GM19023 (cell line): ENCODE measurements around the gene OTC.
A peak's percentile ranks its signal among the peaks of the same experiment; 100 is the strongest.

Experiments
- ATAC-seq: cut with Tn5 transposase; IDR thresholded peaks from one replicate; pipeline ENCODE4 v1.9.1; 2021; ENCODE audit warnings: mild to moderate bottlenecking, moderate library complexity; ENCODE audit not compliant: unreplicated experiment

Gene OTC

GRCh38 chrX:38352362-38352761, at the start of gene OTC:
Gene OTC, plus strand, starts transcription at chrX:38352604. Its CDS starts 93 bp downstream, at chrX:38352697.
- ATAC-seq: no peak

DNA sequence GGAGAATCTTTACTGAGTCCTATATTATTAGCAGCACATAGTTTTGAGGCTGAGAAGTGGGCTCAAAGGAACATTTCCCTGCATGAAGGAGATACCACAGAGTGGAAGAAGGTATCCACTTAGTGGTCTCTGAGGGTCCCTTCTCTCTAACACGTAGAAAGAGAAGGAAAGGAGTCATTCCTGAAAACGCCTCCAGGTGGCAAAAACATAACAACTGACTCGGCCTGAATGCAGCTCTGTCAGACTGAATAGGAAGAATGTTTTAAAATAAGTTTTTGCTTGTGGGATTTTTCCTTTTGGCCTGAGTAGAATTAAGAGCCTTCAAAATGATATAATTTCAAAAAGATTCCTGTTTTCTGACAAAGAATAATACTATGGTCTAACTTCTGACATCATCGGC, 48.4 kb upstream of the OTC start:
- no peak for ATAC-seq

DNA sequence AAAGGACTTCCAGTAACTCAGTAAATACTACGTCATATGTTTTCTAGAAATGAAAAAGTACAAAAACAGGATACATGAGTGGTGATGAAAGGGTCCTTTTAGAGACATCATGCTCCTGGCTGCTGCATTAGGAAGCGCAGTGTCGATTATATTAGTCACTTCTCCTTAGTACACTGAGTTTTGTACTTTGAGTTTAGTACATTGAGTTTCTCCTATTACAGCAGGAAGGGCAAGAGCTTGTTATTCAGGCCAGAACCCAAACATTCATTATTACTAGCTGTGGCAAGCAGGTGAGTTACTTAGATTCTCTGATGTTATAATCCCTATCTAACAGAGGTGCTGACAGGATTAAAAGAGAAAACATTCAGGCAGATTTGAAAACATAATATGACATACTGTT, 46.4 kb upstream of the OTC start:
- no peak for ATAC-seq

GRCh38 chrX:38311743-38312142, 40.7 kb upstream of the OTC start:
- no peak for ATAC-seq

- ATAC-seq: no peak
Measured at GRCh38 chrX:38312436-38312835, 40.0 kb upstream of the OTC start.

GRCh38 chrX:38313190-38313589, 39.2 kb upstream of the OTC start:
- ATAC-seq: no peak

DNA sequence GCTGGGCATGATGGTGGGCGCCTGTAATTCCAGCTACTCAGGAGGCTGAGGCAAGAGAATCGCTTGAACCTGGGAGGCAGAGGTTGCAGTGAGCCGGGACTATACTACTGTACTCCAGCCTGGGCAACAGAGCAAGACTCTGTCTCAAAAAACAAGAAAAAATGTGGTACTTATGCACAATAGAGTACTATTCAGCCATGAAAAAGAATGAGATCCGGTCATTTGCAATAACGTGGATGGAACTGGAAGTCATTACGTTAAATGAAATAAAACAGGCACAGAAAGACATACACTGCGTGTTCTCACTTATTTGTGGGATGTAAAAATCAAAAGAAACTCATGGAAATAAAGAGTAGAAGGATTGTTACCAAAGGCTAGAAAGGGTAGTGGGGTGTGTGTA, 37.2 kb upstream of the OTC start:
- no peak for ATAC-seq

DNA sequence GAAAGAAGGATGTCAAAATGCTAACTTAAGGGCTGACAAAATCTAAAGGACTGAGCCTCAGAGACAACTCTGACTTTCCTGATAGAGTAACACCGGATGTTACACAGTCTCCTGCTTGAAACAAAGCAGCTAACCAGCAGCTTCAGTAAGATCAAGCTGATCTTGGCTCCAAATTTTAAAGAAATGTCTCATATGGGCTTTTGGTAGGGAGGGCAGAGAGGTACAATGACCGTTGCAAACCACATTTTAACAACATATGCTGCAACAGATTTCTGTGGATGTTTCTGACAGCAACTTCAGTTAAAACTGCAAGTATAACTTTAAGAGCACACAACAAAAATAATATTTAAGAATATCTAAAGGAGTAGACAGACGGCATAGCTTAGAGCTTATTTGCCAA, 34.2 kb upstream of the OTC start:
- no peak for ATAC-seq

- no peak for ATAC-seq
Measured at GRCh38 chrX:38318606-38319005, 33.8 kb upstream of the OTC start.

- ATAC-seq: no peak
Measured at GRCh38 chrX:38320819-38321218, 31.6 kb upstream of the OTC start.

- no peak for ATAC-seq
Measured at GRCh38 chrX:38326086-38326485, 26.3 kb upstream of the OTC start.

- ATAC-seq: peak; percentile 97
Measured at GRCh38 chrX:38327007-38327774, 25.2 kb upstream of the OTC start, which contains the start of gene RPGR. Gene RPGR, minus strand, starts transcription at chrX:38327509. Its CDS starts 142 bp downstream, at chrX:38327367.

GRCh38 chrX:38327775-38328081, 24.7 kb upstream of the OTC start:
- ATAC-seq: no peak

GRCh38 chrX:38332505-38332904, 19.9 kb upstream of the OTC start:
- peak; percentile 59 for ATAC-seq

GRCh38 chrX:38335382-38335781, 17.0 kb upstream of the OTC start:
- ATAC-seq: no peak

DNA sequence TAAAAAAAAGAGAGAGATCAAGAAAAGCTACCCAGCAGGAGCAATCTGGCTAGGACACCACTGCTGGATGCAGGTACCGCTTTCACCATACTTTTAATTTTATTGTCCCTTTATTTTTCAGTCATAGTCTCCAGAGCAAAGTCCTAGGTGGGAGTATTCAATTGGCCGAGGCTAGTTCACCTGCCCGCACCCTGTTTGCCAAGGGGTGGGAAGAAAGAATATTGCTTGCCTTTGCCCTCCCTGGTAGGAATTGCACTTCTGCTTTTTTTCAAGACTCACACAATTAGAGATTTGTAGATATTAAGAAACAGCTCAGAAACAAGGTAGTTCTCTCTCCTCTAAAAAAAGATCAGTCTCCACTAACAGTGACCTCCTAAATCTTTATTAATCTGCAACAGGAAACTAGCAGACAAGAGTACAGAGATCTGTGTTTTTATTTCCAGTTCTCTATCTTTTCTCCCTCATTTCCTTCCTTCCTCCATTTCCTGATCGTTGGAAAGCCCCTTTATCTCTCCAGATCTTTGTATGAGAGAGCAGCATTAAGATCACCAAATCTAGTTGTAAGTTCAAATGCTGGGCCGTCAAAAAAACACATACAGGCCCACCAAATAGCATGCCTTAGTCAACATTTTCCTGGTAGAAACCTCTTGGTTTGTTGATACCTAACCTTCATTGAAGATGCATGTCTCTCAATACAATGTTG, 15.7 kb upstream of the OTC start:
- no peak for ATAC-seq

- no peak for ATAC-seq
Measured at GRCh38 chrX:38341442-38341841, 11.0 kb upstream of the OTC start.

- no peak for ATAC-seq
Measured at GRCh38 chrX:38342853-38343778, 9.3 kb upstream of the OTC start.

DNA sequence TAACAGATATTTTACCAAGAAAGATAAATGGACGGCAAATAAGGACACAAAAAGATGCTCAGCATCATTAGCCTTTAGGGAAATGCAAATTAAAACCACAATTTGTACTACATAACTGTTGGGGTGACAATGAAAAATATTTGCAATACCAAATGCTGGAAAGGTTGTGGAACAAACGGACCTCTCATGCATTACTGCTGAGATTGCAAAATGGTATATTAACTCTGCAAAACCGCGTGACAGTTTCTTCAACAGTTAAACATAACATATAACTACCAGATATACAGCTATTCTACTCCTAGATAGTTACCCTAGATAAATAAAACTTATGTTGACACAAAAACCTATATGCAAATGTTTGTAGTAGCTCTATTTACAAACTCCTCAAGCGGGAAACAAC, 6.3 kb upstream of the OTC start:
- ATAC-seq: no peak

GRCh38 chrX:38347136-38347535, 5.3 kb upstream of the OTC start:
- no peak for ATAC-seq

GRCh38 chrX:38351346-38351745, 1.1 kb upstream of the OTC start:
- no peak for ATAC-seq

DNA sequence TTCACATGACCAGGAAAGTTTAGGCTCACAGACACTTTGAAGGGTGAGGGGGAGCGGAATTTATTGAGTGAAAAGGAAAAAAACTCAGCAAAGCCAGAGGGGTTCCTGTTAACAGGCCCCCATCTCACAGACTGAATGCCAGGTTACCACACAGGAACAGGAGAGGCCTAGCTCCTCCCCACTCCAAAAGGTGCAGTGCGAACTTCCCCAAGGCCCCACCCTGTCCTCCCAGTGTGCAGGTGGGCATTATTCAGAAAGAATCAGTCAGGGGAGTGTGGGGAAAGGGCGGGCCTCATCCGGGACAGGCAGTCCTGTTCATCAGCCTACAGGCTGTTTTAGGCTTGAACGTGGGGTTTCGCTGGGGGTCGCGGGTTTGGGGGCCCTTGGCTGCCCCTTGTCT, 4.0 kb downstream of the OTC start:
- ATAC-seq: no peak
